Thymus (tissue), 11 donors: ENCODE results near the gene THEM5. TPM values are rescaled to one million over a fixed set of nuclear protein-coding genes. Genes with fewer than 3 reads are reported as not detected.

ENCODE experiments used
- DNase-seq, 9 donors: peaks; one replicate each; pipeline ENCODE4 v3.0.0-alpha.2; 2013; ENCODE audit warnings: low spot score in 9 of 9, low read depth in 6 of 9, missing footprints in 1 of 9
- H3K27ac ChIP-seq, 2 donors: one replicate each; pipeline ENCODE4 v1.5.1; 2013; ENCODE audit warnings: control low read depth in 1 of 2, low read depth in 1 of 2, low read length in 1 of 2, mild to moderate bottlenecking in 1 of 2, moderate library complexity in 1 of 2
- H3K27me3 ChIP-seq, 2 donors: one replicate each; pipeline ENCODE4 v1.5.1; 2013; ENCODE audit warnings: low read length in 1 of 2; ENCODE audit not compliant: control insufficient read depth in 2 of 2, insufficient read depth in 1 of 2
- H3K36me3 ChIP-seq, 2 donors: one replicate each; pipeline ENCODE4 v1.5.1; 2013; ENCODE audit warnings: low read length in 1 of 2, mild to moderate bottlenecking in 1 of 2, moderate library complexity in 1 of 2; ENCODE audit not compliant: control insufficient read depth in 2 of 2, insufficient read depth in 2 of 2
- H3K4me1 ChIP-seq, 2 donors: one replicate each; pipeline ENCODE4 v1.5.1; 2013; ENCODE audit warnings: low read length in 2 of 2; ENCODE audit not compliant: control insufficient read depth in 2 of 2, insufficient read depth in 2 of 2
- H3K4me3 ChIP-seq, 2 donors: one replicate each; pipeline ENCODE4 v1.5.1; 2013; ENCODE audit warnings: low read length in 2 of 2, control low read depth in 1 of 2, mild to moderate bottlenecking in 1 of 2
- H3K9me3 ChIP-seq, 2 donors: one replicate each; pipeline ENCODE4 v1.5.1; 2013; ENCODE audit warnings: low read length in 1 of 2, mild to moderate bottlenecking in 1 of 2; ENCODE audit not compliant: control insufficient read depth in 2 of 2, insufficient read depth in 1 of 2
- WGBS: extraction: QIAGEN DNeasy Blood & Tissue Kit; methylation state at CpG from one replicate; pipeline ENCODE4 v1.1.7; 2013; 5-methylcytosine and 5-hydroxymethylcytosine counted together
- polyA plus RNA-seq: library from polyadenylated mRNA; stranded (reverse); fragments of 200-250 nt; gene quantifications from one replicate; pipeline ENCODE4 v1.2.3, GENCODE V29; 2013
- total RNA-seq: library from RNA; stranded (reverse); fragments of 120-200 nt; gene quantifications from one replicate; pipeline ENCODE4 v1.2.4, GENCODE V29; 2013
- donor health status: healthy.

Gene THEM5
- total and polyA plus RNA-seq, 2 donors, result 0.09 to 1.5 TPM

GRCh38 chr1:151839082-151839412, 14.5 kb downstream of the THEM5 start:
- H3K4me1 ChIP-seq, result peaks cover 38 to 51% of the 10 kb centered on the region in 2 donors
- peaks cover 27 to 44% of the 10 kb centered on the region in 2 donors for H3K27me3 ChIP-seq
- H3K27ac ChIP-seq, result peak overlapping the region in 1 of 2 donors; percentile 15
- WGBS, result 15% methylated on average over 16 of the region's 16 CpGs
- H3K9me3 ChIP-seq, result peaks cover 0 to 4% of the 10 kb centered on the region in 2 donors
- H3K36me3 ChIP-seq, result no peaks in the 10 kb centered on the region
- H3K4me3 ChIP-seq, result peak overlapping the region; percentile 26 to 42
- no peak for DNase-seq

- peaks cover 0 to 4% of the 10 kb centered on the region in 2 donors for H3K9me3 ChIP-seq
- peak overlapping the region; percentile 26 to 42 for H3K4me3 ChIP-seq
- H3K27me3 ChIP-seq, result peaks cover 27 to 44% of the 10 kb centered on the region in 2 donors
- peaks cover 44 to 57% of the 10 kb centered on the region in 2 donors for H3K4me1 ChIP-seq
- DNase-seq, result no peak
- H3K36me3 ChIP-seq, result no peaks in the 10 kb centered on the region
- H3K27ac ChIP-seq, result peak overlapping the region in 1 of 2 donors; percentile 25
- WGBS, result 1% methylated on average over 117 of the region's 117 CpGs
Measured at GRCh38 chr1:151838222-151839081, 15.1 kb downstream of the THEM5 start.

GRCh38 chr1:151837884-151838221, 15.7 kb downstream of the THEM5 start:
- Histone ChIP-seq H3K4me3 (peak overlapping the region in 1 of 2 donors; percentile 42), H3K27ac (peak overlapping the region in 1 of 2 donors; percentile 25), H3K27me3 (peaks cover 27 to 44% of the 10 kb centered on the region in 2 donors), H3K4me1 (peaks cover 50 to 63% of the 10 kb centered on the region in 2 donors), H3K36me3 (no peaks in the 10 kb centered on the region), H3K9me3 (peaks cover 0 to 4% of the 10 kb centered on the region in 2 donors)
- WGBS, result 8% methylated on average over 26 of the region's 26 CpGs
- DNase-seq, result no peak

GRCh38 chr1:151837197-151837596, 16.3 kb downstream of the THEM5 start:
- H3K36me3 ChIP-seq, result no peaks in the 10 kb centered on the region
- H3K4me3 ChIP-seq, result no peak overlapping the region
- peaks cover 56 to 70% of the 10 kb centered on the region in 2 donors for H3K4me1 ChIP-seq
- peaks cover 27 to 44% of the 10 kb centered on the region in 2 donors for H3K27me3 ChIP-seq
- 13% methylated on average over 3 of the region's 3 CpGs for WGBS
- H3K27ac ChIP-seq, result no peak overlapping the region
- no peak for DNase-seq
- peaks cover 0 to 4% of the 10 kb centered on the region in 2 donors for H3K9me3 ChIP-seq

DNA sequence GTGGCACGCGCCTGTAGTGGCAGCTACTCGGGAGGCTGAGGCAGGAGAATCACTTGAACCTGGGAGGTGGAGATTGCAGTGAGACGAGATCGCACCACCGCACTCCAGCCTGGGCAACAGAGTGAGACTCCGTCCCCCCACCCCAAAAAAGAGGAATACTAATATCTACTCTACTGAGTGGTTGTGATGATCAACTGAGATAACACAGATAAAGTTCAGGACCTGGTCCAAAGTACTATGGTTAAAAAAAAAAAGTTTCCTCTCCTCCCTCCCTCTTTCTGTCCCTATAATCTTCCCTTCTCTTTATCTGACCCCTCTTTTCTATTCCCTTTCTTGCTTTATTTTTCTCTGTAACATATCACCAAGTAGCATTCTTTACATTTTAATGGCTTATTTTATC, 17.9 kb downstream of the THEM5 start:
- Histone ChIP-seq H3K27me3 (peaks cover 27 to 39% of the 10 kb centered on the region in 2 donors), H3K9me3 (peaks cover 0 to 4% of the 10 kb centered on the region in 2 donors), H3K4me1 (peaks cover 68 to 84% of the 10 kb centered on the region in 2 donors), H3K4me3 (no peak overlapping the region), H3K36me3 (no peaks in the 10 kb centered on the region), H3K27ac (no peak overlapping the region)
- DNase-seq, result no peak
- 99% methylated on average over 7 of the region's 7 CpGs for WGBS

DNA sequence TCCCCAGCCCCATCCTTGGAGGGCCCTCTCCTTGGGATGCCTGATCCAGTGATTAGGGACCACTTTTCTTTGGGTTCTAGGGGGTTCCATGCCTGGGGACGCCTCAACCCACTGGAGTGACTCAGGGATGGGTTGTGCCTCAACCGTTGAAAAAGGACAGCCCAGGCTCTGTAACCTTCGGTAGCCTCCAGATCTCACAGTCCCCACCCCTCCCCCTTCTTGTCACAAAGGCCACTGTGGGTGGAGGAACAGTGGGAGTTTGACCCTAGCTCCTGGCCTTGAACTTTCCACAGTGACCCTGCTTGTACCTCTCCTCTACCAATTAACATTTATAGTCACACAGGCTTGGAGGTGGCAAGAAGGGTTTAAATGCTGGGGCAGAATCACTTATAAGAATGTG, 19.3 kb downstream of the THEM5 start:
- Histone ChIP-seq H3K9me3 (peaks cover 0 to under 1% of the 10 kb centered on the region in 2 donors), H3K27ac (no peak overlapping the region), H3K36me3 (no peaks in the 10 kb centered on the region), H3K27me3 (peaks cover 15 to 26% of the 10 kb centered on the region in 2 donors), H3K4me1 (peaks cover 71 to 85% of the 10 kb centered on the region in 2 donors), H3K4me3 (no peak overlapping the region)
- no peak for DNase-seq
- WGBS, result 61% methylated on average over 3 of the region's 3 CpGs

DNA sequence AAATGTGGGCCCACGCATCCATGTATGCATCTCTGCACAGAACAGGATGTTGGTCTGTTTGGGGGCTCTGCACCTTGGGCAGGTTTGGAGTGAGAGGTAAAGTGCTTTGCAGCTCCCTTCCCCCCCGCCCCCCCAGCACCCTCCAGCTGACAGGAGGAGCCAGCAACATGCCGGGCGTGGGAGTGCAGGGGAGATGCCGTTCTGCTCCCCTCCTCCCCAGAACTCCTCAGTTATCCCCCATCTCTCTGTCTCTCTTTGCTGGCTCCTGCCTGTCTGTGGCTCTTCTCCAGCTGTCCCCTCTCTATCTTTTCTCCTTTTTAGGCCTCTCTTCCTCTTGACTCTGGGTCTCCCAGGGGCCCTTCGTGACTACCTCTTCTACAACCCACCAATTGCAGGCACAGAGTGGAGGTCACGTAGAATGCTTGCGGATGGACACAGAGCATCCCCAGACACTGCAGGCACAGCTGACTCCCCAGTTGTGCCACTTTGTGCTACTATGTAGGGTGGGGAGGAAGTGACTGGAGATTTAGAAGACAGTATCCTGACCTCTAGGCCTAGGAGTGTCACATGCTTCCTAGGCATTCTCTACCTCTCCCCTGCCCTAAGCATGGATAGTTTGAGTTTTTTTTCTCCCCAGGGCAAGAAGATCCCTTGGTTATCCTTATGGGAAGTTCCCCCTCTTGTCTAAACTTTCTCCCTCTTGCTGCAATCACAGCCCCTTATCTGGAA, 20.2 kb downstream of the THEM5 start:
- Histone ChIP-seq H3K4me1 (peaks cover 66 to 88% of the 10 kb centered on the region in 2 donors), H3K27ac (peak overlapping the region in 1 of 2 donors; percentile 43), H3K9me3 (no peaks in the 10 kb centered on the region), H3K4me3 (no peak overlapping the region), H3K36me3 (no peaks in the 10 kb centered on the region), H3K27me3 (peaks cover 6 to 17% of the 10 kb centered on the region in 2 donors)
- 91% methylated on average over 8 of the region's 8 CpGs for WGBS
- DNase-seq, result no peak

DNA sequence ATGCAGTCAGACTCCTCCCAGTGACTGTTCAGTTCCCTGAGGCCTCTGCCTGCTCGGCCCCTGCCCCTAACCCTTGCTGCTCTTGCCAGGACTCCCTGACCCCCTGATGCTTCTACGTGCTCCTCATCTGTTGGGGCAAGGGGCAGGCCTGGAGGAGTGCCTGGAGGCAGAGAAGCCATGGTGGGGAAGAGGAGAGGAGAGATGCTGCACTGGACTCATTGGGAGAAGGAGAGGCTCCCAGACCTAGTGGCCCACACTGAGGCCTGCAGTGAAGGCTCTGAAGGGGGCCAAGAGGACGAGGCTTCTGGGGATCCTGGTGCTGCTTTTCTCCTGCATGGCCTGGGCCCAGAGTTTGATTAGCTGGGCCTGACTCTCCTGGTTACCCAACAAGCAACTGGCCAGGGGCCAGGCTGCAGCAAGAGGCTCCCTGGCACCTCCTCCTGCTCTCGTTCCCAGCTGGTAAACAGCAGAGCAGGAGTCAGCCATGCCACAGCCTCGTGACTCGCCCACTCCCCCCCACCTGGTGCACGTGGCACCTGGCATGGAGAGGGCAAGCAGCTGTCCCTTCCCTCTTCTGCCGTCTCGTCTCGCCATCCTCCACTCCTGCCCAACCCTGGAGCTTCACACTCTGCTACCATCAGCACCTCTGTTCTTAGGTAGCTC, 21.1 kb downstream of the THEM5 start:
- Histone ChIP-seq H3K4me3 (no peak overlapping the region), H3K4me1 (peaks cover 65 to 91% of the 10 kb centered on the region in 2 donors)
- WGBS, result 62% methylated on average over 10 of the region's 10 CpGs

More for the DNA sequence above, 21.1 kb downstream of the THEM5 start:
- H3K9me3 ChIP-seq, result no peaks in the 10 kb centered on the region
- peaks cover under 1 to 8% of the 10 kb centered on the region in 2 donors for H3K27me3 ChIP-seq
- no peak for DNase-seq
- H3K36me3 ChIP-seq, result no peaks in the 10 kb centered on the region
- H3K27ac ChIP-seq, result peak overlapping the region; percentile 15 to 74
